ENCODE data around the gene DRC1.

GRCh38 chr2:26457251-26457666 lies 55.5 kb downstream of the DRC1 start:
- no peak for TF ChIP-seq CTCF (IDR thresholded peaks at IDR 0.05; ENCODE audit: low read depth, low read length, poor library complexity, severe bottlenecking)
- no peak for TF ChIP-seq EZH2phosphoT487 (IDR thresholded peaks at IDR 0.05; ENCODE audit: borderline replicate concordance, low read length)

Data from DOHH2 (cell line).